GM12873 (cell line): ENCODE results near the gene LHFPL4.

Experiments used
- TF ChIP-seq, protein P1 (sequence below): IDR thresholded peaks from 2 replicates; pipeline ENCODE4 v1.5.1; 2012; ENCODE audit warnings: low read depth, mild to moderate bottlenecking, moderate library complexity, low read length, control low read depth; ENCODE audit not compliant: insufficient read depth; ENCODE audit errors: missing control alignments

LHFPL4 gene

DNA sequence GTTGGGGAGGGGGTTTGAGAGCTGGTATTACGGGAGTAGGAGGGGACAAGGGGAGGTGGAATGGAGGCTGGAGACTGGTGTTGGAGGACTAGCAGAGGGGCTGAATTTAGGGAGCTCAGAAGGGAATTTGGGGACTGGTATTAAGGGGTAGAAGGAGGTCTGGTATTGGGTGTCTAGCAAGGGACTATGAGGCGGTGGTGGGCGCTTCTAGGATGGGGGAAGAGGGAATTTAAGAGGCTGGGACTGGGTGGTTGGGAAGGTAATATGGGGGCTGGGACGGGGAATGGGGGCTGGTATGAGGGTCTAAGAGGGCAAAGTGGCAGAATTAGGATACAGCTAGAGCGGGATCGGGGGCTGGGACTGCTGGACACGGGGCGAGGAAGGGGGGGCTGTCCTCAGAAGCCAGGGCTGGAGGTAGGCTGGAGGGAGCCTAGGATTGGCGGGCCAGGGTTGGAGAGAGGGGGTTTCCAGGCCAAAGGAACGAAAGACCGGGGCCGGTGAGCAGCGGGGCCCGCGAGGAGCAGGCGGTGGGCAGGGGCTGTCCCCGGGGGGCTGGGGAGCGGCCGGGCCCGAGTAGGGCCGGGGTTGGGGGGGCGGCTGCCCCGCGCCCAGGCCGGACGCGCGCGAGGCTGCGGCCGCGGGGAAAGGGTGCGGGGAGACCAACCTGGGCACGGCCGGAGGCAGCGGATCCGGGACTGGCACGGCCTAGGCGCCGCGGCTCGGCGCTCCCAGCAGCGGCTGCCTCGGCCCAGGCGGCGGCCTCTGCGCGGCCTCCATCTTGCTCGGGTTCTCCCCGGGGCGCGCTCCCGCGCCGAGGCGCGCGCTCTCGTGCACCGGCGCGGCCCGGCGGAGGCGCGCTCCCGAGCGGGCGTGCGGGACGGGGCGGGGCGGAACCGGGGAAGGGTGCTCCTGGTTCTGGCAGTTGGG, at the start of gene LHFPL4:
Gene LHFPL4, minus strand, starts transcription at position 802 of the 927 bp plus-strand sequence. CDS start 1,143 bp downstream, outside the sequence.
- TF ChIP-seq, protein P1, sequence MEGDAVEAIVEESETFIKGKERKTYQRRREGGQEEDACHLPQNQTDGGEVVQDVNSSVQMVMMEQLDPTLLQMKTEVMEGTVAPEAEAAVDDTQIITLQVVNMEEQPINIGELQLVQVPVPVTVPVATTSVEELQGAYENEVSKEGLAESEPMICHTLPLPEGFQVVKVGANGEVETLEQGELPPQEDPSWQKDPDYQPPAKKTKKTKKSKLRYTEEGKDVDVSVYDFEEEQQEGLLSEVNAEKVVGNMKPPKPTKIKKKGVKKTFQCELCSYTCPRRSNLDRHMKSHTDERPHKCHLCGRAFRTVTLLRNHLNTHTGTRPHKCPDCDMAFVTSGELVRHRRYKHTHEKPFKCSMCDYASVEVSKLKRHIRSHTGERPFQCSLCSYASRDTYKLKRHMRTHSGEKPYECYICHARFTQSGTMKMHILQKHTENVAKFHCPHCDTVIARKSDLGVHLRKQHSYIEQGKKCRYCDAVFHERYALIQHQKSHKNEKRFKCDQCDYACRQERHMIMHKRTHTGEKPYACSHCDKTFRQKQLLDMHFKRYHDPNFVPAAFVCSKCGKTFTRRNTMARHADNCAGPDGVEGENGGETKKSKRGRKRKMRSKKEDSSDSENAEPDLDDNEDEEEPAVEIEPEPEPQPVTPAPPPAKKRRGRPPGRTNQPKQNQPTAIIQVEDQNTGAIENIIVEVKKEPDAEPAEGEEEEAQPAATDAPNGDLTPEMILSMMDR = no peak

GRCh38 chr3:9602620-9603019, 49.0 kb upstream of the LHFPL4 start:
- TF ChIP-seq, protein P1 = no peak

DNA sequence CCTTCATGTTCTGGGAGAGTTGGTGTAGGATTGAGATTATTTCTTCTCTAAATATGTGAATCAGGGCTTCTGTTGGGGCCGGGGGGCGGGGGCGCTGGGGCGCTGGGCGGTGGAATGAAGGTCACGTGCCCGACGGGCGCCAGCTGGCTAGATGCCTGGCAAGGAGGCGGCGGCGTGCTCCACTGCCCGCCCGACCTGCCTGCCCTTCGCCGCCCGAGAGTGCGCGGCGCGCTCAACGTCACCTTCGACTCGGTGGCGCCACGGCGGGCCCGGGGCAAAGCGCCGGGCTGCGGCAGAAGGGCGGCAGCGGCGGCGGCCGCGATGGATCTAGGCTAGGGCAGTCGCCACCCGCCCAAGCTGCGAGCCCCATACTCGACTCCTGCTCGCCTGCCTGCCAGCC, 47.0 kb upstream of the LHFPL4 start:
- TF ChIP-seq, protein P1 = no peak

DNA sequence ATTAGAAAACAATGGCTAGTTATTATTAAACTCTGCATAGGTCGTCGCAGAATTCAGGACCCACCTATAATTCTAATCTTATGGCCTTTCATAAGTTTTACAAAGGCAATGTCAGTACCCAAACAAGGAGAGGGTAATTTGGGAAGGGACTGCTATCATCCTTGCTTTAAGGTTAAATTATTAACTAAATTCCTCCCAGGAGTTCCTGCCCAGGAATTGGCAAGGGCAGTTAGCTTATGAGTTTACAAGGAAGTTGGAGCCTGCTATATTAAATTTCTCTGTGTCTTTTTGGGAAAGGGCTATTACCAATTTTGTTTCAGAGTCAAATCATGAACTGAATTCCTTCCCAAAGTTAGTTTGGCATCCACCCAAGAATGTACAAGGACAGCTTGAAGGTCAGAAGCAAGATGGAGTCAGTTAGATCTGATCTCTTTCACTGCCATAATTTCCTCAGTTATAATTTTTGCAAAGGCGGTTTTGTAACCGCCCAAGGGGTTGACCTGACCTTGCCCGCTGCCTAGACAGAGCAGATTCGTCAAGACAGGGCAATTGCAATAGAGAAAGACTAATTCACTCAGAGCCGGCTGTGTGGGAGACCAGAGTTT, 45.3 kb upstream of the LHFPL4 start:
- TF ChIP-seq, protein P1 = no peak

DNA sequence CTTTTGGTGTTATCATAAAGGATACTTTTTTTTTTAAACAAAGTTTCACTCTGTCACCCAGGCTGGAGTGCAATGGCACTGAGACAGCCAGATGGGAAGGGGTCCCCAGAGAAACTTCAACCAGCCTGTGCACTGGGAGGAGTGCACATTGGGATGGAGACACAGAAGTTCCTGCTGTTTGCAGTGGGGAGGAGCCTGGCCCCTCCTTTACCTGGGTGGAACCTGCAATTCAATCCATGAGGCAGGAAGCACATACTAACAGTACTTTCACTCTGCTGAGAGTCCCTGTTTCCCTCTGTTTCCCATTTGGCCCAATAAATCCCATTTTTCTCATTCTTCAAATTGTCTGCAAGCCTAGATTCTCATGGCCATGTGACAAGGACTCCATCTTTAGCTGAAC, 42.3 kb upstream of the LHFPL4 start:
- TF ChIP-seq, protein P1 = no peak

DNA sequence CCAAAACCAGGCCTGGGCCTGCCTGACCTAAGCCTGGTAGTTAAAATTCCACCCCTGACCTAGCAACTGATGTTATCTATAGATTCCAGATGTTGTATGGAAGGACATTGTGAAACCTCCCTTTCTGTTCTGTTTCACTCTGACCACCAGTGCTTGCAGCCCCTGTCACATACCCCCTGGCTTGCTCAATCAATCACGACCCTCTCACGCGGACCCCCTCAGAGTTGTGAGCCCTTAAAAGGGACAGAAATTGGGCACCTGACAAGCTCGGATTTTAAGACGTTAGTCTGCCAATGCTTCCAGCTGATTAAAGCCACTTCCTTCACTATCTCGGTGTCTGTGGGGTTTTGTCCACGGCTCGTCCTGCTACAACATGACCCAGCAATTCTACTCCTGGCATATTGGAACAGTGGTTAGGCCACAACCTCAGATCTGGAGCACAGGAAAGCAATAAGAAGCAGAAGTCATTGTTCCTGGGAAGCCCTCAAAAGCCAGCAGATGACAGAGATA, 36.7 kb upstream of the LHFPL4 start:
- TF ChIP-seq, protein P1 = no peak

GRCh38 chr3:9583792-9584191, 30.2 kb upstream of the LHFPL4 start:
- TF ChIP-seq, protein P1 = no peak
